Loucy (cell line): Measurements from ENCODE around the gene OR8I2.

Experiments used
- EZH2phosphoT487 ChIP-seq: fragments of 200-600 bp; IDR thresholded peaks from 2 replicates; pipeline ENCODE4 v1.6.1; 2018; ENCODE audit warnings: antibody characterized with exemption, mild to moderate bottlenecking, moderate library complexity, borderline replicate concordance
- TF ChIP-seq, protein P1 (sequence below): fragments of 200-600 bp; sonication (generic); conservative IDR thresholded peaks from 2 replicates; pipeline ENCODE4 v1.5.1; 2014; ENCODE audit warnings: mild to moderate bottlenecking, antibody characterized with exemption, low read length

DNA sequence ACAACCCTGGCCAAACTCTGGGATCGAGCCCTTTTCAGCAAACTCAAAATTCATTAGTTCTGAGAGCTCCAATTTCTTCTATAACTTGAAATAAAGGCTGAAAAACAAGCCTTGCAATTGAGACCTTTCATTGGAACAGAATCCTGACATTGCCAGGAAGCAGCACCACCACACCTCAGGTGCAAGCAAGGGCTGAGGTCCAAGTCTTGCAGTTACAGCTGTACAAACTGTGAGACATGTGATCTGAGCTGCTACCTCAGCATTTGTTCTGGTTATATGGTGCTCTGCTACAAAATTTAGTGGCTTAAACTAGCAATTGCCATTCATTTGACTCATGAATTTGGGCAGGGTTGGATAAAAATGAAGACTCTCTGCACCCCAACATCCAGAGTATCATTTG is 47.6 kb upstream of the OR8I2 start:
- TF ChIP-seq, protein P1, sequence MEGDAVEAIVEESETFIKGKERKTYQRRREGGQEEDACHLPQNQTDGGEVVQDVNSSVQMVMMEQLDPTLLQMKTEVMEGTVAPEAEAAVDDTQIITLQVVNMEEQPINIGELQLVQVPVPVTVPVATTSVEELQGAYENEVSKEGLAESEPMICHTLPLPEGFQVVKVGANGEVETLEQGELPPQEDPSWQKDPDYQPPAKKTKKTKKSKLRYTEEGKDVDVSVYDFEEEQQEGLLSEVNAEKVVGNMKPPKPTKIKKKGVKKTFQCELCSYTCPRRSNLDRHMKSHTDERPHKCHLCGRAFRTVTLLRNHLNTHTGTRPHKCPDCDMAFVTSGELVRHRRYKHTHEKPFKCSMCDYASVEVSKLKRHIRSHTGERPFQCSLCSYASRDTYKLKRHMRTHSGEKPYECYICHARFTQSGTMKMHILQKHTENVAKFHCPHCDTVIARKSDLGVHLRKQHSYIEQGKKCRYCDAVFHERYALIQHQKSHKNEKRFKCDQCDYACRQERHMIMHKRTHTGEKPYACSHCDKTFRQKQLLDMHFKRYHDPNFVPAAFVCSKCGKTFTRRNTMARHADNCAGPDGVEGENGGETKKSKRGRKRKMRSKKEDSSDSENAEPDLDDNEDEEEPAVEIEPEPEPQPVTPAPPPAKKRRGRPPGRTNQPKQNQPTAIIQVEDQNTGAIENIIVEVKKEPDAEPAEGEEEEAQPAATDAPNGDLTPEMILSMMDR: no peak
- no peak for TF ChIP-seq EZH2phosphoT487
